SH-SY5Y (cell line): ENCODE results near the gene ZMYND11.

ENCODE experiments used
- GATA2 ChIP-seq: IDR thresholded peaks from 2 replicates; pipeline ENCODE4 v1.6.1; 2011; ENCODE audit warnings: mild to moderate bottlenecking, low read depth, low read length
- GATA3 ChIP-seq: IDR thresholded peaks from 2 replicates; pipeline ENCODE4 v1.6.1; 2011; ENCODE audit warnings: low read depth, mild to moderate bottlenecking, low read length, moderate library complexity

DNA sequence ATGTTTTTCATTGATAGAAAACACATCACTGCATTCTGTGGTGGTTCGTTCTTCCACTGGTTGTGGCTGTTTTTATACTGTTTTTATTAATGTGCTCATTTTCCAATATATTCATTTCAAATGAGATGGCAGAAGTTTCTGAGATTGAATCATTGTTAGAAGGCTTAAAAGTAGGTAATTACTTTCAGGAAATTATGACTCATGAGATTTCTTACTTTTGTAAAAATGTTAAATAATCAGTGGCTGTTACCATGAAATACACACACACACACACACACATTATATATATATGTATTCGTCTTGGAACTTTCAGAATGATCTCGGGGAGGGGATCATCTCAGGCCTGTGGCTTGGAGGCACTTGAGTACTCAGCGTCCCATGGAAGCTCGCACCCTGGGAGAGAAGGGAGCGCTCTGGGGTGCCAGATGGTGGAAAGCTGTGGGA, 66.1 kb downstream of the ZMYND11 start:
- TF ChIP-seq GATA2: no peak
- TF ChIP-seq GATA3: no peak
